ENCODE data around the gene ROR1.
A peak's percentile ranks its signal among the peaks of the same experiment; 100 is the strongest.

ROR1 gene

GRCh38 chr1:63826246-63826861 lies 52.5 kb downstream of the ROR1 start:
- peak; percentile 97 for DNase-seq

GRCh38 chr1:63827411-63828321 lies 53.8 kb downstream of the ROR1 start:
- peak; percentile 80 for DNase-seq

GRCh38 chr1:63828322-63829044 lies 54.7 kb downstream of the ROR1 start:
- no peak for DNase-seq

- no peak for DNase-seq
These were observed 55.8 kb downstream of the ROR1 start for GRCh38 chr1:63829349-63830327.

- no peak for DNase-seq
These were observed 57.6 kb downstream of the ROR1 start for GRCh38 chr1:63831409-63831808.

GRCh38 chr1:63833363-63834119 lies 59.7 kb downstream of the ROR1 start:
- DNase-seq: no peak

GRCh38 chr1:63835128-63835527 lies 61.3 kb downstream of the ROR1 start:
- peak; percentile 46 for DNase-seq

GRCh38 chr1:63836374-63836773 lies 62.6 kb downstream of the ROR1 start:
- DNase-seq: no peak

- DNase-seq: no peak
These were observed 63.0 kb downstream of the ROR1 start for GRCh38 chr1:63836830-63837229.

GRCh38 chr1:63843010-63843409 lies 69.2 kb downstream of the ROR1 start:
- no peak for DNase-seq

- DNase-seq: no peak
These were observed 70.1 kb downstream of the ROR1 start for GRCh38 chr1:63843884-63844283.

- DNase-seq: no peak
These were observed 71.5 kb downstream of the ROR1 start for GRCh38 chr1:63845346-63845745.

- DNase-seq: no peak
These were observed 73.6 kb downstream of the ROR1 start for GRCh38 chr1:63847308-63847910.

GRCh38 chr1:63848733-63849132 lies 74.9 kb downstream of the ROR1 start:
- peak; percentile 71 for DNase-seq

- DNase-seq: no peak
These were observed 75.3 kb downstream of the ROR1 start for GRCh38 chr1:63849149-63849548.

- DNase-seq: no peak
These were observed 80.3 kb downstream of the ROR1 start for GRCh38 chr1:63854091-63854490.

- no peak for DNase-seq
These were observed 82.1 kb downstream of the ROR1 start for GRCh38 chr1:63855942-63856341.

GRCh38 chr1:63856924-63857323 lies 83.1 kb downstream of the ROR1 start:
- no peak for DNase-seq

GRCh38 chr1:63857478-63857877 lies 83.7 kb downstream of the ROR1 start:
- DNase-seq: no peak

GRCh38 chr1:63858153-63858552 lies 84.3 kb downstream of the ROR1 start:
- no peak for DNase-seq
